ENCODE data around the gene GEMIN7.
A peak's percentile ranks its signal among the peaks of the same experiment; 100 is the strongest.

Gene GEMIN7

GRCh38 chr19:45061965-45062364, 17.1 kb upstream of the GEMIN7 start:
- no peak for DNase-seq (ENCODE audit: low read depth in 2 of 2)

DNA sequence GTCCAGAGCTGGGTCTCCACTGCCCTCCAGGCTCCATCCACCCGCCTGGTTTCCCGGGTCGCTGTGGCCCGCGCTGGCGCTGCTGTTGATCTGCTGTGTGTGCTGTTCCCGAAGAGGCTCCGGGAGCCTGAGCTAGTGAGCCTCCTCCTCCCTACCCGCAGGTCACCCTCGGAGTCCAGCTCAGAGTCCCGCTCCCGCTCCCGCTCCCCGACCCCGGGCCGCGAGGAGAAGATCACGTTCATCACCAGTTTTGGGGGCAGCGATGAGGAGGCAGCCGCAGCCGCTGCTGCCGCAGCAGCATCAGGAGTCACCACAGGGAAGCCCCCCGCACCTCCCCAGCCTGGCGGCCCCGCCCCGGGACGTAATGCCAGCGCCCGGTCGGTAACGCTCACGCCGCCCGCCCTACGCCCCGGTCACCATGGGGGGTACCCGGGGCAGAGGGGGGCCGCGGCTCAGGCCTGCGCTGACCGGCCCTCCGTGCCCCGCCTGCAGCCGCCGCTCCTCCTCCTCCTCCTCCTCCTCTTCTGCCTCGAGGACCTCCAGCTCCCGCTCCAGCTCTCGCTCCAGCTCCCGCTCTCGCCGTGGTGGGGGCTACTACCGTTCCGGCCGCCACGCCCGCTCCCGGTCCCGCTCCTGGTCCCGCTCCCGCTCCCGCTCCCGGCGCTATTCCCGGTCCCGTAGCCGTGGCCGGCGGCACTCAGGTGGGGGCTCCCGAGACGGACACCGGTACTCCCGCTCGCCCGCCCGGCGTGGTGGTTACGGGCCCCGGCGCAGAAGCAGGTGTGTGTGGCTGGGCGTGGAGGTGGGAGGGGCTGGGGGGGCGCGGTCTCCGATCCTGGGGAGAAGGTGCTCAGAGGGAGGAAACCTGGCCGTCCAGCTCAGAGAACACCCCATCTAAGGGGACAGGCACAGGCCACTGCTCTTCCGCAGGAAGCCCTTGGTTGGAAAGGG, 14.9 kb upstream of the GEMIN7 start:
- no peak for DNase-seq (ENCODE audit: low read depth in 2 of 2)

DNA sequence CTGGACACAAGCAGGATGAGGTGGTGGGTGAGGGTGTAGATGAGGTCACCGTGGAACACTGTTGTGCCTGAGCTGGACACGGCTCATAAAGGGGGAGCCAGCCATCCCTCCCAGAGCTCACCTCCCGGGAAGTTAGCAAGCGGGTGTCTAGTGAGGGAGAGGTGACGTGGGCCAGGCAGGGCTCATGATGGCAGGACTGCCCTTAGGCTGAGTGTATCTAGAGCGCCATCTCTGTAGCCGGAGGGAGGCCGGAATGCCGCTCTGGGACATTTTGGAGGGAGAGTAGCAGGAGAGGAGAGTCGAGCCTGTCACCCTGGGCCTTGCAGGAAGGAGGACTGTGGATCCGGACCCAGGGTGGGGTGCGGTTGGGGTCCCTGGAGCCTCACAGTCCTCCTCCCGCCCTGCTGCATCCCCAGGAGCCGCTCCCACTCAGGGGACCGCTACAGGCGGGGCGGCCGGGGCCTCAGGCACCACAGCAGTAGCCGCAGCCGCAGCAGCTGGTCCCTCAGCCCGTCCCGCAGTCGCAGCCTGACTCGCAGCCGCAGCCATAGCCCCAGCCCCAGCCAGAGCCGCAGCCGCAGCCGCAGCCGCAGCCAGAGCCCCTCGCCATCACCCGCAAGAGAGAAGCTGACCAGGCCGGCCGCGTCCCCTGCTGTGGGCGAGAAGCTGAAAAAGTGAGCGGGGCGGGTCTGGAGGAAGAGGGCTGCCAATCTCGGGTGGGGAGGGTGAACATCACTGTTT, 12.0 kb upstream of the GEMIN7 start:
- DNase-seq (ENCODE audit: low read depth in 2 of 2) = no peak

GRCh38 chr19:45068041-45068440, 11.0 kb upstream of the GEMIN7 start:
- DNase-seq (ENCODE audit: low read depth in 2 of 2) = no peak

- no peak for DNase-seq (ENCODE audit: low read depth in 2 of 2)
Measured at GRCh38 chr19:45069056-45069455, 10.0 kb upstream of the GEMIN7 start.

GRCh38 chr19:45070214-45070613, 8.8 kb upstream of the GEMIN7 start:
- DNase-seq (ENCODE audit: low read depth in 2 of 2) = no peak

GRCh38 chr19:45070861-45071544, 8.1 kb upstream of the GEMIN7 start:
- DNase-seq (ENCODE audit: low read depth in 2 of 2) = no peak

DNA sequence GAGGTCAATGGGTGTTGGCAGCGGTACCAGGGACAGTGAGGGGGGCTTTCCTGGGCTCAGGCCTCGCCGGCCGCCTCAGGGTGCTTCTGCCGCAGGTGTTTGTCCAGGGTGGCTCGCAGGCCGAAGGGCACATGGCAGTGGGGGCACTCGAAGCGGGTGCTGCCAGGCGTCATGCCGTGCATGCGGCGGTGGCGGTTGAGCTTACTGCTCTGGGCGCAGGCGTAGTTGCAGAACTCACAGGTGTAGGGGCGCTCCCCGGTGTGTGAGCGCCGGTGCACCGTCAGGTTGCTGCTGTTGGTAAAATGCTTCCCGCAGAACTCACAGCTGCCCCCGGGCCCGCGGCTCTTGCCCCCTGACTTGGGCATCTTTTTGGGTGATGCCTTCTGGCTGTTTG, 7.5 kb upstream of the GEMIN7 start:
- DNase-seq (ENCODE audit: low read depth in 2 of 2) = no peak

GRCh38 chr19:45071969-45072790, 6.9 kb upstream of the GEMIN7 start:
- DNase-seq (ENCODE audit: low read depth in 2 of 2) = no peak

DNA sequence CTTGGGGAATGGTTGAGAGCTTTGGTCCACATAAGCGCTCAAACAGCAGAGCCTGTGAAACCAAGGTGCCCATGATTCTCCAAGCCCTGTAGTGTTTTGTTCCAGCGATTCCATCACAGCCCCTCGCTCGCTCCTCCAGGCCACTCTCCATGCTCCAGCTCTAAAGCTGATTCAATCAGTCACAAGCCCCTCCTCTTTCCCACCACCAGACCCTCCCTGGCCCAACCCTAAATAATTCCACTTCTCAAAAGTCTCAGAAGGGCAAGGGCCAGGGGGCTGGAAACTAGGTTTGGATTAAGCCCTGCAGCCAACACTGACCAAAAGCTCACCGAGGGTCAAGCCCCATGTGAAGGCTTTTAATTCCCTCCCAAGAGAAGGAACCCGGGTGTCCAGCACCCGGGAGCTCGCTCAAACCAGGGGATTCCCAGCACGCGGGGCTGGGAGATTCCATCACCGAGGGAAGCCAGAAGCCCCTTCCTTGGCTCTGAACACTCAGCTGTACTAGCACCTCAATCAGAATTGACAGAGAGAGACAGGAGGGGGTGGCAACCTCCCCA, 4.2 kb upstream of the GEMIN7 start:
- DNase-seq (ENCODE audit: low read depth in 2 of 2) = no peak

DNA sequence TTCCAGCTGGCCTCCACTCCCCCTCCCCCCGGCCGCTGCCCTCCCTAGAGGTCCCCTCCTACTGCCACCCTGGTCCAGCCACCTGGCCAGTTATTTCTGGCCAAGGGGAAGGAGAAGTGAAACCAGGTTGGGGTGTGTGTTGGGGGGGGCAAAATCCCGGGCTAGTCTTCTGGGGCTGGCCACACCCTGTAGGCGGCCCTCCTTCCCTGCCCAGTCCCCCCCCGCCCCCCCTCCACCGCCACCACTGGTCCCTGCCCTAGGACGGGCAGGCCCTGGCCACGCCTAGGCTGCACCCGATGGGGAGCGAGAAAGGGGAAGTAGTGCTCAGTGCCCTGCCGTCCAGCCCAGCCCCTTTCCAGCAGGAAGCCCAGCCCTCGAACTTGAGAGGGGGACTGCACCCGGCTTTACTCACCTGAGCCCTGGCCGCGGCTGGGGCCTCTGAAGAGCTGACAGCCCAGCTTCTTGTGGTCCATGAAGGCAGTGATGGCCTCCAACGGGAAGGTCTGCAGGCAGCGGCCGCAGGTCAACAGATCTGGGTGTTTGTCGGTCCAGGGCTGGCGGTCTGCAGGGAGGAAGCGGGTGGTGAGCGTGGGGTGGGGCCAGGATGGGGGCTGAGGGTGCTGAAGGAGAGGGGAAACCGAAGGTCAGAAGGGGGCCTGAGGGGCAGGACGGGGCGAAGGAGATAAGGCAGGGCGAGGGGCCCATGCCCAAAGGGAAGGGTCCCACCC, 3.6 kb upstream of the GEMIN7 start:
- peak in 1 of 2 donors; percentile 37 for DNase-seq (ENCODE audit: low read depth in 2 of 2)

- peak; percentile 52 to 80 for DNase-seq (ENCODE audit: low read depth in 2 of 2)
Measured at GRCh38 chr19:45076029-45076850, 2.8 kb upstream of the GEMIN7 start, which contains the start of gene ZNF296. Gene ZNF296, minus strand, starts transcription at chr19:45076478. Its CDS starts 105 bp downstream, at chr19:45076373.

GRCh38 chr19:45076851-45077730, 2.0 kb upstream of the GEMIN7 start:
- DNase-seq (ENCODE audit: low read depth in 2 of 2) = no peak

GRCh38 chr19:45078390-45079062, 534 bp upstream of the GEMIN7 start:
- no peak for DNase-seq (ENCODE audit: low read depth in 2 of 2)

GRCh38 chr19:45079911-45080370, 881 bp downstream of the GEMIN7 start:
- no peak for DNase-seq (ENCODE audit: low read depth in 2 of 2)

GRCh38 chr19:45082170-45082569, 3.1 kb downstream of the GEMIN7 start:
- DNase-seq (ENCODE audit: low read depth in 2 of 2) = no peak

GRCh38 chr19:45086480-45086879, 7.4 kb downstream of the GEMIN7 start:
- no peak for DNase-seq (ENCODE audit: low read depth in 2 of 2)

DNA sequence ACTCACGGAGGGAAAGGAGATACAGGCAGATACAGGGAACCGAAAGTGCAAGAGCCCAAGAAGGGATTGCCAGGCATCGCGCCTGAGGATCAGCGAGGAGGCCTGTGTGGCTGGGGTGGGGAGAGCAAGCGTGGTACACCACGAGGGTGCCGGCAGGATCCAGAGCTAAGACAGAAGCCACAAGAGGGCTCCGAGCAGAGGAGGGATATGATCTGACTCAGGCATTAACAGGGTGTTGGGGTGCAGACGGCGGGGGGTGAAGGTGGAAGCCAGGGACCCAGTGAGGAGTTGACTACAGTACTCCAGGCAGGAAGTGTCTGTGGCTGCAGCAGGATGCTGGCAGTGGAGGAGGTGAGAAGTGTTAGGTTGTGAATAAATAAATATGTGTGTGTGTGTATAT, 8.5 kb downstream of the GEMIN7 start:
- peak in 1 of 2 donors; percentile 59 for DNase-seq (ENCODE audit: low read depth in 2 of 2)
